Measurements from ENCODE around the gene CACNA2D3.

CACNA2D3 gene

GRCh38 chr3:55075846-55076245 is 953.5 kb downstream of the CACNA2D3 start:
- no peaks in the 10 kb centered on the region for H3K27me3 ChIP-seq
- H3K9me3 ChIP-seq = no peaks in the 10 kb centered on the region
- intact Hi-C loops (cut with DNase I; ENCODE audit: low total_unique reads) = no loop called here
- H3K27ac ChIP-seq = no peak overlapping the region
- H3K4me1 ChIP-seq = no peaks in the 10 kb centered on the region
- TF ChIP-seq CTCF (IDR thresholded peaks at IDR 0.05) = no peak
- DNase-seq = no peak
- H3K4me3 ChIP-seq = no peak overlapping the region
- no peaks in the 10 kb centered on the region for H3K36me3 ChIP-seq

GRCh38 chr3:55077726-55078125 is 955.4 kb downstream of the CACNA2D3 start:
- intact Hi-C loops (cut with DNase I; ENCODE audit: low total_unique reads) = no loop called here
- H3K27ac ChIP-seq = no peak overlapping the region
- no peaks in the 10 kb centered on the region for H3K9me3 ChIP-seq
- no peaks in the 10 kb centered on the region for H3K36me3 ChIP-seq
- no peaks in the 10 kb centered on the region for H3K4me1 ChIP-seq
- no peak for TF ChIP-seq CTCF (IDR thresholded peaks at IDR 0.05)
- no peak for DNase-seq
- no peaks in the 10 kb centered on the region for H3K27me3 ChIP-seq
- no peak overlapping the region for H3K4me3 ChIP-seq

- Histone ChIP-seq H3K27me3 (no peaks in the 10 kb centered on the region), H3K4me3 (no peak overlapping the region), H3K36me3 (no peaks in the 10 kb centered on the region), H3K9me3 (no peaks in the 10 kb centered on the region), H3K4me1 (no peaks in the 10 kb centered on the region), H3K27ac (no peak overlapping the region)
- intact Hi-C loops (cut with DNase I; ENCODE audit: low total_unique reads) = no loop called here
- no peak for TF ChIP-seq CTCF (IDR thresholded peaks at IDR 0.05)
- no peak for DNase-seq
These were observed 956.5 kb downstream of the CACNA2D3 start for GRCh38 chr3:55078876-55079275.

GRCh38 chr3:55085231-55085630 is 962.9 kb downstream of the CACNA2D3 start:
- H3K36me3 ChIP-seq = no peaks in the 10 kb centered on the region
- no peaks in the 10 kb centered on the region for H3K9me3 ChIP-seq
- H3K4me3 ChIP-seq = no peak overlapping the region
- no peak for TF ChIP-seq CTCF (IDR thresholded peaks at IDR 0.05)
- intact Hi-C loops (cut with DNase I; ENCODE audit: low total_unique reads) = no loop called here
- no peak overlapping the region for H3K27ac ChIP-seq
- H3K4me1 ChIP-seq = no peaks in the 10 kb centered on the region
- no peaks in the 10 kb centered on the region for H3K27me3 ChIP-seq
- DNase-seq = no peak

- TF ChIP-seq CTCF (IDR thresholded peaks at IDR 0.05) = no peak
- H3K27ac ChIP-seq = no peak overlapping the region
- no peaks in the 10 kb centered on the region for H3K36me3 ChIP-seq
- H3K9me3 ChIP-seq = no peaks in the 10 kb centered on the region
- H3K4me1 ChIP-seq = no peaks in the 10 kb centered on the region
- H3K27me3 ChIP-seq = no peaks in the 10 kb centered on the region
- intact Hi-C loops (cut with DNase I; ENCODE audit: low total_unique reads) = no loop called here
- DNase-seq = no peak
- no peak overlapping the region for H3K4me3 ChIP-seq
These were observed 966.9 kb downstream of the CACNA2D3 start for GRCh38 chr3:55089211-55089610.

GRCh38 chr3:55090291-55090690 is 967.9 kb downstream of the CACNA2D3 start:
- intact Hi-C loops (cut with DNase I; ENCODE audit: low total_unique reads) = no loop called here
- no peak for TF ChIP-seq CTCF (IDR thresholded peaks at IDR 0.05)

More at GRCh38 chr3:55090291-55090690, 967.9 kb downstream of the CACNA2D3 start:
- Histone ChIP-seq H3K36me3 (no peaks in the 10 kb centered on the region), H3K9me3 (no peaks in the 10 kb centered on the region), H3K27me3 (no peaks in the 10 kb centered on the region), H3K4me3 (no peak overlapping the region), H3K27ac (no peak overlapping the region), H3K4me1 (no peaks in the 10 kb centered on the region)
- no peak for DNase-seq
